HS-5 (cell line): ENCODE results near the gene TSC22D1.
A peak's percentile ranks its signal among the peaks of the same experiment; 100 is the strongest.

Source experiments
- DNase-seq: peaks from one replicate; pipeline ENCODE4 v3.0.0-alpha.2; 2012; ENCODE audit warnings: low read depth

Gene TSC22D1

GRCh38 chr13:44452418-44452817 lies 123.7 kb downstream of the TSC22D1 start:
- DNase-seq: no peak

- DNase-seq: no peak
These were observed 124.5 kb downstream of the TSC22D1 start for GRCh38 chr13:44451651-44452050.

- no peak for DNase-seq
These were observed 125.0 kb downstream of the TSC22D1 start for GRCh38 chr13:44451126-44451525.

GRCh38 chr13:44449999-44450821 lies 125.9 kb downstream of the TSC22D1 start:
- DNase-seq: no peak

GRCh38 chr13:44448875-44449274 lies 127.3 kb downstream of the TSC22D1 start:
- DNase-seq: no peak

GRCh38 chr13:44448373-44448772 lies 127.8 kb downstream of the TSC22D1 start:
- DNase-seq: no peak

GRCh38 chr13:44447783-44448321 lies 128.3 kb downstream of the TSC22D1 start:
- DNase-seq: no peak

- no peak for DNase-seq
These were observed 136.0 kb downstream of the TSC22D1 start for GRCh38 chr13:44440046-44440608.

GRCh38 chr13:44439452-44440024 lies 136.6 kb downstream of the TSC22D1 start:
- no peak for DNase-seq

- no peak for DNase-seq
These were observed 137.9 kb downstream of the TSC22D1 start for GRCh38 chr13:44438234-44438579.

- DNase-seq: no peak
These were observed 138.5 kb downstream of the TSC22D1 start for GRCh38 chr13:44437356-44438233.

GRCh38 chr13:44436589-44437337 lies 139.4 kb downstream of the TSC22D1 start:
- peak; percentile 37 for DNase-seq

- DNase-seq: no peak
These were observed 140.1 kb downstream of the TSC22D1 start for GRCh38 chr13:44435919-44436510.

- peak; percentile 49 for DNase-seq
These were observed 140.8 kb downstream of the TSC22D1 start for GRCh38 chr13:44435142-44435918.

- DNase-seq: no peak
These were observed 141.4 kb downstream of the TSC22D1 start for GRCh38 chr13:44434766-44435141.

GRCh38 chr13:44433863-44434765 lies 142.0 kb downstream of the TSC22D1 start:
- no peak for DNase-seq

GRCh38 chr13:44432650-44433049 lies 143.5 kb downstream of the TSC22D1 start:
- DNase-seq: no peak

- DNase-seq: no peak
These were observed 145.0 kb downstream of the TSC22D1 start for GRCh38 chr13:44431150-44431549.

- no peak for DNase-seq
These were observed 146.8 kb downstream of the TSC22D1 start for GRCh38 chr13:44429311-44429710.
